BLaER1 treated with 17β-estradiol and CSF1 and Interleukin-3, amounts not matched to agents 10 nM and 100 nM (cell line): ENCODE results near the gene POU3F1.
"Not testable (repeated sequence)": the region's sequence is repeated elsewhere in the genome, so short reads cannot be mapped to it uniquely, and the experiment has no call there.

ENCODE experiments used
- H3K27ac ChIP-seq, 11 experiments: shearing (Covaris generic); formaldehyde crosslinking; 2 replicates each; pipeline ENCODE4 v1.8.1; 2022
- H3K27me3 ChIP-seq, 11 experiments: shearing (Covaris generic); formaldehyde crosslinking; 2 replicates each; pipeline ENCODE4 v1.8.1; 2022
- H3K36me3 ChIP-seq, 11 experiments: shearing (Covaris generic); formaldehyde crosslinking; 2 replicates each; pipeline ENCODE4 v1.8.1; 2022
- H3K4me1 ChIP-seq, 10 experiments: shearing (Covaris generic); formaldehyde crosslinking; 2 replicates each; pipeline ENCODE4 v1.8.1; 2022
- H3K4me2 ChIP-seq, 11 experiments: shearing (Covaris generic); formaldehyde crosslinking; 2 replicates each; pipeline ENCODE4 v1.8.1; 2022
- H3K4me3 ChIP-seq, 10 experiments: shearing (Covaris generic); formaldehyde crosslinking; 2 replicates each; pipeline ENCODE4 v1.8.1; 2022
- H3K9ac ChIP-seq, 11 experiments: shearing (Covaris generic); formaldehyde crosslinking; 2 replicates each; pipeline ENCODE4 v1.8.1; 2022
- H3K9me3 ChIP-seq, 11 experiments: shearing (Covaris generic); formaldehyde crosslinking; replicated peaks in 1 of 11; 2 replicates each; pipeline ENCODE4 v1.8.1; 2022
- H4K20me1 ChIP-seq, 11 experiments: shearing (Covaris generic); formaldehyde crosslinking; 2 replicates each; pipeline ENCODE4 v1.8.1; 2022
- Cebpa-rat ChIP-seq, 11 experiments: shearing (Covaris generic); IDR thresholded peaks; 2 replicates each; pipeline ENCODE4 v1.8.1; 2022

The POU3F1 gene

DNA sequence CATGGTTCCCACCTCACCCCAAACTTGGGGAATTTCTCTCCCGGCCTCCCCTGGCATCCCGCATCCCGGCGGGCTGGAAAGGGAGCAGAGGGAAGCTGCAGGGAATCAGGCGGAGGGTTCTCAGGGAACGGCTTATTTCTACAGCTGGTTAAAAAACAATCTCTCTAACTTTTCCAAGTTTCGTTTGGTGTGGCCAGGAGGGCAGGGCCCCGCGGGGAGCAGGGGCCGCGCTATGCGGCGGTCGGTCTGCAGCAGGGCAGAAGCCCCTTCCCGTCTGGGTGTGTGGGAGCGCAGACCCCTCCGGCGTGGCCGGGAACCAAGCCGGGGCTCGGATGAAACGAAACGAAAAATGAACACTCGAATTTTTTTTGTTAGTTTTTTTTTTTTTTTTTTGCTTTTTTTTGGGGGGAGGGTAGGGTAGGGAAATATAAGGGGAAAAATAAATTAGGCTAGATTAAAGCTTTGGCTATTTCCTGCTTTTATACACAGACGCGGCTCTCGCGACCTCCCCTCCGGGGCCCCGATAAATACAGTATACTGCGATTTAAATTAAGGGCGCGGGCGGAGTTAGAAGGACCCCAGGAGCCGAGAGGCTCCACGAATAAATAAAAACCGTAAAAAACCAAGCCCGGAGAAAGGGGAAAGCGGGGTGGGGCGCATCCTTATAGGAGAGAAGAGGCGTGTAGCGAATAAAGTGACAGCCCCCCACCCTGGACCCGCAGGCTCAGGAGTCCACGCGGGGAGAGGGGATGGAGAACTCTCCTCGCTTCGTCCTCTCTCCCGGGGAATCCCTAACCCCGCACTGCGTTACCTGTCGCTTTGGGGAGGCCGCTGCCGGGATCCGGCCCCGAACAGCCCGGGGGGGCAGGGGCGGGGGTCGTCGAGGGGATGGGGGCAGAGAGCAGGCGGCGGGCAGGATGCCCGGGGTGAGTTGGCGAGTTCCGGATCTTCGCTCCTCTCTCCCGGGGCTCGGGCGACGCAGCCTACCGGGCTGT, 2.1 kb downstream of the POU3F1 start:
- peaks cover 0 to 9% (median 0%) of the 10 kb centered on the region in 11 experiments; a peak in 4 of 22 replicates for H3K9me3 ChIP-seq
- peaks cover 0 to 73% (median 47%) of the 10 kb centered on the region in 11 experiments; a peak in 18 of 22 replicates for H4K20me1 ChIP-seq
- H3K4me1 ChIP-seq: peaks cover 5 to 30% (median 22%) of the 10 kb centered on the region in 10 experiments; a peak in 17 of 20 replicates
- no peaks in the 10 kb centered on the region for H3K36me3 ChIP-seq
- no peak overlapping the region for H3K27ac ChIP-seq
- H3K9ac ChIP-seq: no peak overlapping the region
- H3K4me2 ChIP-seq: peak overlapping the region; percentile 34 to 99 (median 60)
- H3K4me3 ChIP-seq: peak overlapping the region in 8 of 10 experiments; percentile 15 to 60 (median 38); a peak in 9 of 20 replicates
- peaks cover 74 to 90% (median 87%) of the 10 kb centered on the region in 11 experiments for H3K27me3 ChIP-seq
- no peak for TF ChIP-seq Cebpa-rat (IDR thresholded peaks at IDR 0.05)

DNA sequence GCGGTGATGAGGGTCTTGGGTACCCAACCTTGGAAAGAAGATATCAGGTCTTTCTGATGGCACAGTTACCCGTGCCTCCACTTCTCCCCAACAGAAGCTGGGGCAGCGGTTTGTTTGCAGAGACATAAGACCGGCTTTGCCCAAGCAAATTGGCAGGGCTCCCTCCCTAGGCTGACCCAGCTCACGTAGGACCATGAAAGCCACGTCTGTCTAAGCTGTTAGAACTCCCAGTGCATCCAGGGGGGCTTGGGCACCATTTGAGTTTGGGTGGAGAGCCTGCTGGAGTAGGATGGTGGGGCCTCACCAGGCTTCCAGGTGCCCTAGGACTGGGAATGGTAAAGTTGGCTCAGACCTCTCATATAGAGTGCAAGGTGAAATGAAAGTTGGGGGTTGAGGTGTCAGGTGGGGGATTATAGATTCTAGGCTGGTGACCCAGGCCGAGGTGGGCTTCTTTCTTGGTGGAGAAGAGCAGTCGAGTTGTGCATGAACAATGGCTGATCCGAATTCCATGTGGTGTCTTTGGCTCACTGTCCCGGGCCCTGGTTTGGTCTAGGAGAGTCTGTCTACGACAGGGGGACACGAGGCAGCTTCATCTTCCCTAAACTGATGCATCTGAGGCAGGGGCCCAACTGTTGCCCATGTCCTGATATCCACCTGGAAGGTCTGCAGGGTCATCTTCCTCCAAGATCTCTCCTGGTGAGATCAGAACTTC, 3.4 kb downstream of the POU3F1 start:
- TF ChIP-seq Cebpa-rat (IDR thresholded peaks at IDR 0.05): no peak
- Histone ChIP-seq H4K20me1 (peaks cover 0 to 65% (median 45%) of the 10 kb centered on the region in 11 experiments; a peak in 18 of 22 replicates), H3K27ac (no peak overlapping the region), H3K36me3 (no peaks in the 10 kb centered on the region), H3K4me2 (no peak overlapping the region), H3K9ac (no peak overlapping the region), H3K4me3 (no peak overlapping the region), H3K9me3 (peaks cover 0 to 9% (median 0%) of the 10 kb centered on the region in 11 experiments; a peak in 4 of 22 replicates), H3K4me1 (peaks cover 17 to 43% (median 29%) of the 10 kb centered on the region in 10 experiments; a peak in 18 of 20 replicates), H3K27me3 (peaks cover 74 to 82% (median 76%) of the 10 kb centered on the region in 11 experiments)

DNA sequence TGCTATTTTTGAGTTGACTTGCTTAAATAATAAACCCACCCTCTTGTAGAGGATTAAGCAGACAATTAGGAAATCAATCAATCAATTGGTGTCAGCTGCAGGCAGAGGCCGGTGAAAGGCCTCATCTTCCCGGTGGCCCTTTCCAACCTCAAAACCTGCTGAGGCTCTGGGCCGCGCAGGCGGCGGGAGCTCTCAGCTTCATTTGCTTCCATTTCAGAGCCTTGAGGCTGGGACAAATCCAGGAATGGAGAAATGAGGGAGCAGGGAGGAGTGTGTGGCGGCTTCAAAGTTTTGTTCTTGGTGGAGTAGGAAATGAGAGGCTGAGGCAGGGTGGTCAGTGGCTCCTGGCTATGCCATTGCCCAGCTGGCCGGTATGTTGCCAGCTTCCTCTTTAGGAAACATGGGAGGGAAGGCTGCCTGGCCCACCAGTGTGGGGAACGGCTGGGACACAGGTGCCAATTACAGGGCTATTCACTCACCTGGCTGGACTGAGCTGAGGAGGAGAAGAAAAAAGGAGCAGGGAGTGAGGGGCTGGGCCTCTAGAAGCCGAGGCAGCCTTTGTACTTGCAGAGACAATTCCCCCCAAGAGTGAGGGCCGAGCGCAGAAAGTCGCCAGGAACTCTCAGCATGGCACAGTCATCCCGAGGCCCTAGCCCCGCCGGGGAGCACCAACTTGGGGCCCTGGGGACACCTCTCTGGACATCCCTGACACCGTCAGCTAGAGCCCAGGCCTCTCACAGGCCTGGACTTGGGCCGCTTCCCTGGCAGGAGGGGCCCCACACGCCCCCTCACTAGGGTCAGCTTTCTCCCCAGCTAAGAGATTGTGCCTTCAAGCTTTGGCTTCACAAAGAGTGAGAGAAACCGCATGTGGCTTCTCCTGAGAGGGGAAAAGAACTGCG, 4.4 kb downstream of the POU3F1 start:
- H3K27ac ChIP-seq: no peak overlapping the region
- peaks cover 64 to 72% (median 66%) of the 10 kb centered on the region in 11 experiments for H3K27me3 ChIP-seq
- H3K9ac ChIP-seq: no peak overlapping the region
- H3K4me3 ChIP-seq: no peak overlapping the region
- peaks cover 0 to 9% (median 0%) of the 10 kb centered on the region in 11 experiments; a peak in 4 of 22 replicates for H3K9me3 ChIP-seq
- H3K36me3 ChIP-seq: no peaks in the 10 kb centered on the region
- H3K4me1 ChIP-seq: peaks cover 18 to 38% (median 29%) of the 10 kb centered on the region in 10 experiments; a peak in 18 of 20 replicates
- H3K4me2 ChIP-seq: no peak overlapping the region
- TF ChIP-seq Cebpa-rat (IDR thresholded peaks at IDR 0.05): no peak
- H4K20me1 ChIP-seq: peaks cover 0 to 55% (median 38%) of the 10 kb centered on the region in 11 experiments; a peak in 18 of 22 replicates

DNA sequence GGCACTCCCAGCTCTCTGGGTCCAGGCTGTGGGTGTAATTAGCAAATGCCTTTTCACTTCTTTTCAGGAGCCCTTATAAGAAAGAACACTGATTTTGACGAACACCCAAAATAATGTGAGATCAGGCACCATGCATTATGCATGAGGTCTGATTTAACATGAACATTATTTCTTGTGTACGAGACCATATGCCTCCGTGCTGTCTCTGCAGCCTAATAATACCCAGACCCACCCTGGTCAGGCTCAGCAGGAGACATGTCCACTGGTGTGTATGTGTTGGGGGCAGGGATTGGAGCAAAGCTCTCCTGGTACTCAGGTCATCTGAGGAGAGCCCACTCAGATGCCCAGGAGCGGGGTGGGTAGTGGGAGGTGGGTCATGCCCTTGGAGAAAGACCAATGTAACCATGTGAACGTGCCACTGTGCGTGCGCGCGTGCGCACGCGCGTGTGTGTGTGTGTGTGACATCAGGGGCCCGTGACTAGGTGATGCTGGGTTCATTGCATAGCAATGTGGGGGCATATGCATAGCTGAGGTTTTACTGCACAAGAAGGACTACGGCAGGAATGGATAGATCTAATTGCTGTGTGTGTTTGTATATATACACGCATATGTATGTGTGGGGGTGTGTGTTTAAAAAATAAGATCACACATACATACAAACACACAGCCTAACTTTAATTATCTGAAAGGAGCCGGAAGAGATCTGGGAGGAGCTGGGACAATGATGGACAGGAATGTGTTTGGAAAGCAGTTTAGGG, 7.1 kb downstream of the POU3F1 start:
- Histone ChIP-seq H4K20me1 (peaks cover 0 to 35% (median 17%) of the 10 kb centered on the region in 11 experiments; a peak in 16 of 22 replicates), H3K4me1 (peaks cover 4 to 19% (median 16%) of the 10 kb centered on the region in 10 experiments; a peak in 17 of 20 replicates), H3K27ac (no peak overlapping the region), H3K27me3 (peaks cover 38 to 45% (median 40%) of the 10 kb centered on the region in 11 experiments), H3K4me3 (no peak overlapping the region), H3K4me2 (peak overlapping the region in 8 of 11 experiments; percentile 37 to 84 (median 70); a peak in 13 of 22 replicates), H3K36me3 (no peaks in the 10 kb centered on the region), H3K9ac (no peak overlapping the region), H3K9me3 (no peaks in the 10 kb centered on the region)
- TF ChIP-seq Cebpa-rat (IDR thresholded peaks at IDR 0.05): no peak

DNA sequence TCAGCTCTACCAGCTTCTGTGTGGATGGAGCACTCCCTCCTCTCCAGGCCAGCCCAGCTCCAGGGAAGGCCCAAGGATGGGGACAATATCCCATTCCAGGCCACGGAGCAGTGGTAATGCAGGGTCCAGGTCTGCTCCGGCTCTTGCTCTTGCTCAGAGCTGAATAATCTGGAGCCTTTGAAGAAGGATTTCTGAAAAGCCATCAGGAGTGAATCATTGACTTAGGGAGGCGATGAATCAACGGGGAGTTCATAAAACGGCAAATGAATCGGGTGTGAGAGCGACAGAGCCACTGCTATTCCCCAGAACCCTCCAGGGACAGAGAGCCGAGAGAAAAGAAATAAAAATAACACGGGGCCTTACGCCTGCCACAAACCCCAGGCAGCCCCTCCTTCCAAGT, 7.7 kb downstream of the POU3F1 start:
- H3K4me3 ChIP-seq: no peak overlapping the region
- peaks cover 0 to 24% (median 19%) of the 10 kb centered on the region in 10 experiments; a peak in 16 of 20 replicates for H3K4me1 ChIP-seq
- no peak overlapping the region for H3K27ac ChIP-seq
- H3K9me3 ChIP-seq: no peaks in the 10 kb centered on the region
- TF ChIP-seq Cebpa-rat (IDR thresholded peaks at IDR 0.05): no peak
- 0 out of 22 replicates have a peak overlapping the region, but pooled peaks of 1 of the 11 experiments have one; percentile 18 for H3K9ac ChIP-seq
- peaks cover 0 to 29% (median 11%) of the 10 kb centered on the region in 11 experiments; a peak in 14 of 22 replicates for H4K20me1 ChIP-seq
- H3K36me3 ChIP-seq: no peaks in the 10 kb centered on the region
- peaks cover 32 to 39% (median 34%) of the 10 kb centered on the region in 11 experiments for H3K27me3 ChIP-seq
- peak overlapping the region in 9 of 11 experiments; percentile 30 to 84 (median 64); a peak in 18 of 22 replicates for H3K4me2 ChIP-seq

DNA sequence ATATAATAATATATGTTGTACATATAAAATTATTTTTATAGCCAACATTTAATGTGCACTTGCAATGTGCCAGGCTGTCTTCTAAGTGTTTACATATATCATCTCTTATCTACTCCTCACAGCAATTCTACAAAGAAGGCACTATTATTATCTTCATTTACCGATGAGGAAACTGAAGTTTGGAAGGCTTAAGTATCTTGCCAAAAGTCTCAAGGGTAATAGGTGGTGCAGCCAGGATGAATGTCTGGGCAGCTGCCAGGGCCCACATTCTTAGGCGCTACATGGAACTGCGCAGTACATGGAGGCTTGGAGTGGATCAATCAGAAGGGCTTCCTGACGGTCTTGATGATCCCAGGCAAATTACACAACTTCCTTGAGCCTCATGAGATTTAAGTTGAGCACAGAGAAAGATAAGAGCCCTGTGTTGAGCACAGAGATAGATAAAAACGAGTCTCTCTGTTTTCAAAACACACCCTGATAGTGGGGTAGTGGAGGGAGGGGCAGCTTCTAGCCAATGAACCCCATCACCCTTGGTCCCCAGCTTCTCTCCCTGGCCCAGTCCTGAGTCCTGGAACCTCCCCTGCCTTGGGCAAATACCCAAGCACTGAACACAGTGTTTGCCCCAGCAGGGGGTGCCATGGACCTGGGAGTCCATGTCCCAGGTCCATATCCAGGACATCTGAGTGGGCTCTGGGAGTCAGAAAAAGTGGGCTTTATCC, 9.2 kb downstream of the POU3F1 start:
- 0 out of 22 replicates have a peak overlapping the region, but pooled peaks of 1 of the 11 experiments have one; percentile 10 for H3K4me2 ChIP-seq
- no peak overlapping the region for H3K4me3 ChIP-seq
- no peaks in the 10 kb centered on the region for H3K36me3 ChIP-seq
- H3K27ac ChIP-seq: no peak overlapping the region
- peaks cover 0 to 17% (median 3%) of the 10 kb centered on the region in 11 experiments; a peak in 8 of 22 replicates for H4K20me1 ChIP-seq
- no peaks in the 10 kb centered on the region for H3K9me3 ChIP-seq
- no peak for TF ChIP-seq Cebpa-rat (IDR thresholded peaks at IDR 0.05)
- H3K9ac ChIP-seq: no peak overlapping the region
- H3K27me3 ChIP-seq: peaks cover 17 to 24% (median 19%) of the 10 kb centered on the region in 11 experiments
- H3K4me1 ChIP-seq: peaks cover 0 to 32% (median 26%) of the 10 kb centered on the region in 10 experiments; a peak in 18 of 20 replicates

DNA sequence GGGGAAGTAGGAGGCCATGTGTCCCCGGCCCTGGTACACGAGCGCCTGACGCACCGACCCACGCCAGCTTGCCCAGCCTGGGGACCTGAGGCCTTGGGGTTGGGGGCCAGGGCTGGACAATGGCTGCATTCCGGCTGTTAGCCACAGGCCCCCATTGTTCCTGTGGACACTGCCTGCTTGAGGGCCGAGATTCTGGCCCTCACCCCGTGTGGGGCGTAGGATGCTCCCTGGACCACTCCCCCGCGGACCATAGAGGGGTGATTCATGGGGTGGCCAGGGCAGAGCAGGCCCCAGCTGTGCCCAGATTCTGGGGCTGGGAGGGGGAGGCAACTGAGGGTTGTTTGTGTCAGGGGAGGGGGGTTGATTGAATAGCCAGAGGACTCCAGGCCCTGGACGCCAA, 11.7 kb downstream of the POU3F1 start:
- Histone ChIP-seq H3K27ac (no peak overlapping the region), H3K27me3 (peaks cover 0 to 6% (median 0%) of the 10 kb centered on the region in 11 experiments; a peak in 4 of 22 replicates), H3K36me3 (no peaks in the 10 kb centered on the region), H3K9me3 (no peaks in the 10 kb centered on the region), H3K4me1 (peaks cover 20 to 57% (median 45%) of the 10 kb centered on the region in 10 experiments), H3K4me2 (peak overlapping the region in 1 of 11 experiments; percentile 42; a peak in 1 of 22 replicates), H3K4me3 (no peak overlapping the region), H4K20me1 (peaks cover 0 to 10% (median 0%) of the 10 kb centered on the region in 11 experiments; a peak in 7 of 22 replicates), H3K9ac (no peak overlapping the region)
- no peak for TF ChIP-seq Cebpa-rat (IDR thresholded peaks at IDR 0.05)

DNA sequence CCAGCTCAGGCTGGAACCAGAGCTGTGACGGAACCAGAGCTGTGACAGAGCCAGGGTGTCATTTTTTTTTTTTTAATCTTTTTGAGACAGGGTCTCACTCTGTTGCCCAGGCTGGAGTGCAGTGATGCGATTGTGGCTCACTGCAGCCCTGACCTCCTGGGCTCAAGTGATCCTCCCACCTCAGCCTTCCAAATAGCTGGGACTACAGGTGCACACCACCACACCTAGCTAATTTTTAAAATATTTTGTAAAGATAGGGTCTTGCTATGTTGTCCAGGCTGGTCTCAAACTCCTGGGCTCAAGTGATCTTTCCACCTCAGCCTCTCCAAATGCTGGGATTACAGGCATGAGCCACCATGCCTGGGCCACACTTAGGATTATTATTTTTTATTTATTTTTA, 13.6 kb downstream of the POU3F1 start:
- H3K27ac ChIP-seq, H3K9ac ChIP-seq, H3K4me3 ChIP-seq, H3K36me3 ChIP-seq, H3K9me3 ChIP-seq, H3K27me3 ChIP-seq: not testable (repeated sequence)
- Histone ChIP-seq H3K4me1 (peaks cover 34 to 60% (median 48%) of the 10 kb centered on the region in 10 experiments), H3K4me2 (peak overlapping the region in 2 of 11 experiments; percentile 33 to 42; a peak in 3 of 22 replicates), H4K20me1 (peaks cover 0 to 24% (median 0%) of the 10 kb centered on the region in 11 experiments; a peak in 8 of 22 replicates)
